GM12891 (cell line): ENCODE measurements around the gene RRAS.

Experiments
- DNase-seq: peaks from one replicate; pipeline ENCODE4 v3.0.0; 2011; ENCODE audit warnings: low spot score; ENCODE audit not compliant: insufficient read length
- FAIRE-seq: peaks from 2 replicates; lab custom pipeline; 2011; peaks lifted over from hg19 to GRCh38; lab: Jason Lieb, UNC
- PAX5 ChIP-seq: IDR thresholded peaks from 2 replicates; pipeline ENCODE4 v1.6.1; 2011; ENCODE audit warnings: low read length, moderate library complexity, mild to moderate bottlenecking; ENCODE audit not compliant: insufficient read depth, severe bottlenecking
- POLR2A ChIP-seq: IDR thresholded peaks from 2 replicates; pipeline ENCODE4 v1.6.1; 2011; ENCODE audit warnings: low read depth, low read length, control low read depth
- POLR2AphosphoS5 ChIP-seq: IDR thresholded peaks from 2 replicates; pipeline ENCODE4 v1.6.1; 2011; ENCODE audit warnings: low read depth, low read length, control low read depth
- POU2F2 ChIP-seq: IDR thresholded peaks from 2 replicates; pipeline ENCODE4 v1.6.1; 2011; ENCODE audit warnings: low read depth, mild to moderate bottlenecking, control low read depth, low read length, moderate library complexity
- SPI1 ChIP-seq: IDR thresholded peaks from 2 replicates; pipeline ENCODE4 v1.6.1; 2011; ENCODE audit warnings: low read depth, low read length, control low read depth
- TAF1 ChIP-seq: IDR thresholded peaks from 2 replicates; pipeline ENCODE4 v1.6.1; 2011; ENCODE audit warnings: low read depth, low read length, control low read depth

The RRAS gene

GRCh38 chr19:49656456-49657109, 16.6 kb upstream of the RRAS start:
- TF ChIP-seq POLR2AphosphoS5: no peak
- TF ChIP-seq POLR2A: no peak
- TF ChIP-seq POU2F2: no peak
- no peak for TF ChIP-seq TAF1
- TF ChIP-seq SPI1: no peak
- TF ChIP-seq PAX5: no peak
- DNase-seq: no peak
- FAIRE-seq: no peak

DNA sequence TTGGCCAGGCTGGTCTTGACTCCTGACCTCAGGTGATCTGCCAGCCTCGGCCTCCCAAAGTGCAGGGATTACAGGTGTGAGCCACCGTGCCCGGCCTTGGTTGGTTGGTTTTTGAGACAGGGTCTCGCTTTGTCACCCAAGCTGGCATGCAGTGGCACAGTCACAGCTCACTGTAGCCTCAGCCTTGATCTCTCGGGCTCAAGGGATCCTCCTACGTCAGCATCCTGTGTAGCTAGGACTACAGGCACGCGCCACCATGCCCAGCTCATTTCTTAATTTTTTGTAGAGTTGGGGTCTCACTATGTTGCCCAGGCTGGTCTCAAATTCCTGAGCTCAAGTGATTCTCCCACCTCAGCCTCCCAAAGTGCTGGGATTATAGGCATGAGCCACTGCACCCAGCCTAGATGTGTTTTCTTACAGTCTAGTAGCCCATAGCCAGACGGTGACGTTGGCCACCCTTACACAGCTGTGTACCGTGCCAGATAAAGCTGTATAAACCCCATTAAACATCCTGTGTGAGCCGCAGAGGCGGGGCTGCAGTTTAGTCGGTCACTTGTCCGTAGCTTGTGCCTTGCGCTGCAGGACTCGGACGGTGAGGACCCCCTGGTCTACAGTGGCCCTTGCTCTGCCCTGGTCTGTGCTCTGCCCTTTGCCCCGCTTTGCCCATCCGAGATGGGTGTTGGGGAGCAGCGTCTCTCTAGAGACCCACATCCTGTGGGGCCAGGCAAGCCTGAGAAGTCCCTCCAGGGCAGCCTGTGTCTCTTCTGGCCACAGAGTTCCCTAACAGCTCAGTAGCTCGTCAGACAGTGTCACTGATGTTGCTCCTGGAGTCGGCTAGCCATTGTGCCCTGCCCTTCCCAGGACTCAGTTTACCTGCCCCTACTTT, 15.9 kb upstream of the RRAS start:
- TF ChIP-seq SPI1 (no peak), TAF1 (no peak), POLR2AphosphoS5 (no peak), PAX5 (no peak), POLR2A (no peak)
- no peak for FAIRE-seq
- no peak for DNase-seq

GRCh38 chr19:49654581-49654980, 14.6 kb upstream of the RRAS start:
- DNase-seq (no peak), FAIRE-seq (no peak)
- TF ChIP-seq POLR2AphosphoS5: no peak
- TF ChIP-seq POU2F2: no peak
- no peak for TF ChIP-seq TAF1
- TF ChIP-seq PAX5: no peak
- TF ChIP-seq POLR2A: no peak
- TF ChIP-seq SPI1: no peak

DNA sequence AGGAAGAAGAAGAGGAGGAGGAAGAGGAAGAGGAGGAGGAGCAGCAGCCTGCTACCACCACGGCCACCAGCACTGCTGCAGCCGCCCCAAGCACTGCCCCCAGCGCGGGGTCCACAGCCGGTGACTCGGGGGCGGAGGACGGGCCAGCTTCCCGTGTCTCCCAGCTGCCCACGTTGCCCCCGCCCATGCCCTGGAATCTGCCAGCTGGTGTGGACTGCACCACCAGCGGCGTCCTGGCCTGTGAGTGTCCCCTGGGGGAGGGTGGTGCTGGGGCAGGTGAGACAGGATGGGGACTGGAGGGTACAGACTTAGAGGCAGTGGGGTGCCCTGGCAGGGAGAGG, 13.5 kb upstream of the RRAS start:
- FAIRE-seq: no peak
- TF ChIP-seq POU2F2 (no peak), SPI1 (no peak), PAX5 (no peak), POLR2A (no peak), POLR2AphosphoS5 (no peak), TAF1 (no peak)
- DNase-seq: no peak

- no peak for DNase-seq
- TF ChIP-seq TAF1 (no peak), PAX5 (no peak), POU2F2 (no peak), SPI1 (no peak)
- FAIRE-seq: no peak
Observed at GRCh38 chr19:49652551-49653465, 12.9 kb upstream of the RRAS start.

DNA sequence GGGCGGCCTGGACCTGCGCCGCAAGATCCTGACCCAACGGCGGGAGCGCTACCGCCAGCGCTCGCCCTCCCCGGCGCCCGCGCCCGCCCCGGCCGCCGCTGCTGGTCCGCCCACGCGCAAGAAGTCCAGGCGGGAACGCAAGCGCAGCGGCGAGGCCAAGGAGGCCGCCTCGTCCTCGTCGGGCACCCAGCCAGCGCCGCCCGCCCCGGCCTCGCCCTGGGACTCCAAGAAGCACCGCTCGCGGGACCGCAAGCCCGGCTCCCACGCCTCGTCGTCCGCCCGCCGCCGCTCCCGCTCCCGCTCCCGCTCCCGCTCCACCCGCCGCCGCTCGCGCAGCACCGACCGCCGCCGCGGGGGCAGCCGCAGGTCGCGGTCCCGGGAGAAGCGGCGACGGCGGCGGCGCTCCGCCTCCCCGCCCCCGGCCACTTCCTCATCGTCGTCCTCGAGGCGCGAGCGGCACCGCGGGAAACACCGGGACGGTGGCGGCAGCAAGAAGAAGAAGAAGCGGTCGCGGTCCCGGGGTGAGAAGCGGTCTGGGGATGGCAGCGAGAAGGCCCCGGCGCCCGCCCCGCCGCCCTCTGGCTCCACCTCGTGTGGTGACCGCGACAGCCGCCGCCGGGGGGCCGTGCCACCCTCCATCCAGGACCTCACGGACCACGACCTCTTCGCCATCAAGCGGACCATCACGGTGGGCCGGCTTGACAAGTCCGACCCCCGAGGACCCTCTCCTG, 12.0 kb upstream of the RRAS start:
- FAIRE-seq: no peak
- TF ChIP-seq POLR2A (no peak), TAF1 (no peak), SPI1 (no peak), POLR2AphosphoS5 (no peak), POU2F2 (no peak), PAX5 (no peak)
- DNase-seq: no peak

DNA sequence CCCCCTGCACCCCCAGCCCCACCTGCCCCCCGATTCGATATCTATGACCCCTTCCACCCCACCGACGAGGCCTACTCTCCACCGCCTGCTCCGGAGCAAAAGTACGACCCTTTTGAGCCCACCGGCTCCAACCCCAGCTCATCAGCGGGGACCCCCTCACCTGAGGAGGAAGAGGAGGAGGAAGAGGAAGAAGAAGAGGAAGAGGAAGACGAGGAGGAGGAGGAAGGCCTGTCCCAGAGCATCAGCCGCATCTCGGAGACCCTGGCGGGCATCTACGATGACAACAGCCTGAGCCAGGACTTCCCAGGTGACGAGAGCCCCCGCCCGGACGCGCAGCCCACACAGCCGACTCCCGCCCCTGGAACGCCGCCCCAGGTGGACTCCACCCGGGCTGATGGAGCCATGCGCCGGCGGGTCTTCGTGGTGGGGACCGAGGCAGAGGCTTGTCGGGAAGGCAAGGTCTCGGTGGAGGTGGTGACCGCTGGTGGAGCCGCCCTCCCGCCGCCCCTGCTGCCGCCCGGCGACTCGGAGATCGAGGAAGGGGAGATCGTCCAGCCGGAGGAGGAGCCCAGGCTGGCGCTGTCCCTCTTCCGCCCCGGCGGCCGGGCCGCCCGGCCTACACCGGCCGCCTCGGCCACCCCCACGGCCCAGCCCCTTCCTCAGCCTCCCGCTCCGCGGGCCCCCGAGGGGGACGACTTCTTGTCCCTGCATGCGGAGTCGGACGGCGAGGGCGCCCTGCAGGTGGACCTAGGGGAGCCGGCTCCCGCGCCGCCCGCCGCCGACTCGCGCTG, 11.3 kb upstream of the RRAS start:
- FAIRE-seq (no peak), DNase-seq (peak; percentile 29)
- no peak for TF ChIP-seq TAF1
- no peak for TF ChIP-seq SPI1
- no peak for TF ChIP-seq POLR2AphosphoS5
- TF ChIP-seq POLR2A: no peak

DNA sequence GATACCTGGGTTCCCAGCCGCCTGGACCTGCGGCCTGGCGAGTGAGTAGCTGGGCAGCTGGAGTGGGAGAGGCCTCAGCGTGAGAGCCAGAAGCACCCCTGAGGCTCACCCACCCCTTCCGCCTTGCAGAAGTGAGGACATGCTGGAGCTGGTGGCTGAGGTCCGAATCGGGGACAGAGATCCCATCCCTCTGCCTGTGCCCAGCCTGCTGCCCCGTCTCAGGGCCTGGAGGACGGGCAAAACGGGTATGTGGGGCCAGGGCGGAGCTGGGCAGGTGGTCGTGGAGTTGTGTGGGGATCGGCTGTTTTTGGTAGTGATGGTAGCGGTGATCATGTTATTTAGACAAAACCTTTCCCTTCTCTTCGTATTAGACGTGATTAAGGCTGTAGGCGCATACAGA, 6.6 kb upstream of the RRAS start:
- no peak for DNase-seq
- TF ChIP-seq POLR2A: no peak
- TF ChIP-seq TAF1: no peak
- TF ChIP-seq PAX5: no peak
- TF ChIP-seq POU2F2: no peak
- TF ChIP-seq SPI1: no peak
- no peak for TF ChIP-seq POLR2AphosphoS5
- no peak for FAIRE-seq

DNA sequence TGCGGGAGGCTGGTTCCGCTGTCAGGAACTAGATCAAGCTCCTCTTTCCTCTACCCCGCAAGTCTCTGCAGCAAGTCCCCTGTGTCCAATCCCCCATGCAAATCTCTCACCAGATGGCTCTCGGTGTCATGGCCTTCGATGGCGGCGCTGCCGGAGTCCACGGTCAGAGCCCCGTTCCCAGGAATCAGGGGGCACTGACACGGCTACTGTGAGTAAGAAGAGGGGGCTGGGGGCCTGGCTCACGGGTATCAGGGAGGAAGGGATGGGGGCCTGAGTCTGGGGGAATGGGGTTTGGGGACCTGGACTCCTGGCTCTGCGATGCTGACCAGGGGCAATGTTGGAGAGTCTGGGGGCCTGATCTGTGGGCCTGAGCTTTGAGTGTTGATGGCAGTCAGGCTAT, 6.1 kb upstream of the RRAS start:
- DNase-seq (no peak), FAIRE-seq (no peak)
- TF ChIP-seq PAX5 (no peak), POU2F2 (no peak), POLR2A (no peak), POLR2AphosphoS5 (no peak), SPI1 (no peak), TAF1 (no peak)
